Forelimb muscle (tissue), 1 donor: ENCODE measurements around the gene ESR1. TPM values are rescaled to one million over a fixed set of nuclear protein-coding genes. Genes with fewer than 3 reads are reported as not detected.

Experiments
- DNase-seq: peaks from one replicate; pipeline ENCODE4 v3.0.0-alpha.2; 2013; ENCODE audit warnings: low read depth
- polyA plus RNA-seq: library from polyadenylated mRNA; unstranded; fragments of 120-200 nt; gene quantifications from one replicate; pipeline ENCODE4 v1.2.1, GENCODE V29; 2013; ENCODE audit not compliant: insufficient read length

ESR1 gene
- polyA plus RNA-seq, 1 donor = 3.0 TPM

- no peak for DNase-seq
Measured at GRCh38 chr6:152094992-152095592, 287.6 kb downstream of the ESR1 start.

- DNase-seq = no peak
Measured at GRCh38 chr6:152096863-152097496, 289.5 kb downstream of the ESR1 start.

- DNase-seq = no peak
Measured at GRCh38 chr6:152098683-152099082, 291.2 kb downstream of the ESR1 start.

GRCh38 chr6:152099446-152100182 is 292.1 kb downstream of the ESR1 start:
- DNase-seq = no peak

- DNase-seq = no peak
Measured at GRCh38 chr6:152100183-152100618, 292.7 kb downstream of the ESR1 start.

- no peak for DNase-seq
Measured at GRCh38 chr6:152107973-152108372, 300.5 kb downstream of the ESR1 start.

GRCh38 chr6:152110886-152111820 is 303.7 kb downstream of the ESR1 start:
- DNase-seq = no peak

- DNase-seq = no peak
Measured at GRCh38 chr6:152112491-152113261, 305.2 kb downstream of the ESR1 start.

GRCh38 chr6:152117156-152118133 is 310.0 kb downstream of the ESR1 start:
- no peak for DNase-seq

- no peak for DNase-seq
Measured at GRCh38 chr6:152118224-152118623, 310.7 kb downstream of the ESR1 start.

- no peak for DNase-seq
Measured at GRCh38 chr6:152118678-152119077, 311.2 kb downstream of the ESR1 start.

- DNase-seq = no peak
Measured at GRCh38 chr6:152119831-152120230, 312.3 kb downstream of the ESR1 start.

GRCh38 chr6:152121910-152122309 is 314.4 kb downstream of the ESR1 start:
- no peak for DNase-seq

- DNase-seq = no peak
Measured at GRCh38 chr6:152122434-152122833, 315.0 kb downstream of the ESR1 start.

GRCh38 chr6:152123076-152123475 is 315.6 kb downstream of the ESR1 start:
- no peak for DNase-seq

GRCh38 chr6:152124429-152125074 is 317.1 kb downstream of the ESR1 start:
- DNase-seq = no peak

GRCh38 chr6:152127432-152128165 is 320.1 kb downstream of the ESR1 start:
- DNase-seq = no peak

- no peak for DNase-seq
Measured at GRCh38 chr6:152129691-152130151, 322.2 kb downstream of the ESR1 start.
